DOHH2 (cell line): ENCODE measurements around the gene HOXC12.
A peak's percentile ranks its signal among the peaks of the same experiment; 100 is the strongest.

Experiments used
- H3F3A ChIP-seq: fragments of 200-600 bp; sonication (generic), shearing (Covaris generic); 2 replicates; pipeline ENCODE4 v1.6.0; 2016; ENCODE audit warnings: antibody characterized with exemption, mild to moderate bottlenecking; ENCODE audit not compliant: control insufficient read depth, insufficient read depth
- H3K27ac ChIP-seq: fragments of 200-600 bp; sonication (generic); 2 replicates; pipeline ENCODE4 v1.5.1; 2014; ENCODE audit warnings: low read depth, mild to moderate bottlenecking, low read length, moderate library complexity
- H3K27me3 ChIP-seq: fragments of 200-600 bp; sonication (generic); 2 replicates; pipeline ENCODE4 v1.6.1; 2014; ENCODE audit warnings: mild to moderate bottlenecking, low read length, mixed read lengths; ENCODE audit not compliant: control insufficient read depth
- H3K36me3 ChIP-seq: fragments of 200-600 bp; sonication (generic); 2 replicates; pipeline ENCODE4 v1.6.1; 2014; ENCODE audit warnings: mild to moderate bottlenecking, low read length, moderate library complexity, mixed read lengths; ENCODE audit not compliant: control insufficient read depth
- H3K4me1 ChIP-seq: fragments of 200-600 bp; sonication (generic); 2 replicates; pipeline ENCODE4 v1.6.1; 2014; ENCODE audit warnings: mild to moderate bottlenecking, low read length, mixed read lengths; ENCODE audit not compliant: control insufficient read depth
- H3K4me2 ChIP-seq: fragments of 200-600 bp; sonication (generic); 2 replicates; pipeline ENCODE4 v1.6.0; 2014; ENCODE audit warnings: mild to moderate bottlenecking, low read length, moderate library complexity
- H3K4me3 ChIP-seq: fragments of 200-600 bp; sonication (generic); 2 replicates; pipeline ENCODE4 v1.5.1; 2014; ENCODE audit warnings: mild to moderate bottlenecking, low read length, mixed read lengths
- H3K79me2 ChIP-seq: fragments of 200-600 bp; sonication (generic); 2 replicates; pipeline ENCODE4 v1.6.1; 2014; ENCODE audit warnings: mild to moderate bottlenecking, low read length, mixed read lengths; ENCODE audit not compliant: control insufficient read depth
- H3K9me2 ChIP-seq: fragments of 200-600 bp; sonication (generic); replicated peaks from 2 replicates; pipeline ENCODE4 v1.6.1; 2014; ENCODE audit warnings: mild to moderate bottlenecking, low read length, mixed read lengths; ENCODE audit not compliant: control insufficient read depth
- H3K9me3 ChIP-seq: fragments of 200-600 bp; sonication (generic); 2 replicates; pipeline ENCODE4 v1.6.1; 2014; ENCODE audit warnings: antibody characterized with exemption, low read length, mixed read lengths; ENCODE audit not compliant: control insufficient read depth, insufficient read depth
- H4K20me1 ChIP-seq: fragments of 200-600 bp; sonication (generic); 2 replicates; pipeline ENCODE4 v1.6.0; 2014; ENCODE audit warnings: low read depth, mild to moderate bottlenecking, antibody characterized with exemption, low read length, moderate library complexity; ENCODE audit not compliant: control insufficient read depth, insufficient read depth
- EZH2phosphoT487 ChIP-seq: fragments of 200-600 bp; sonication (generic); IDR thresholded peaks from 2 replicates; pipeline ENCODE4 v1.6.1; 2017; ENCODE audit warnings: borderline replicate concordance, mild to moderate bottlenecking, antibody characterized with exemption, low read length, moderate library complexity, mixed read lengths
- TF ChIP-seq, protein P1 (sequence below): fragments of 200-600 bp; sonication (generic); IDR thresholded peaks from one replicate; pipeline ENCODE4 v1.5.1; 2014; ENCODE audit warnings: antibody characterized with exemption, mild to moderate bottlenecking, low read depth, low read length; ENCODE audit not compliant: poor library complexity, severe bottlenecking

Gene HOXC12

GRCh38 chr12:53984901-53985691, 30.4 kb downstream of the HOXC12 start, which contains the start of gene HOXC10:
HOXC10 (plus strand) TSS chr12:53985146; CDS start chr12:53985260, 114 bp downstream.
- H3K9me3 ChIP-seq = no peaks in the 10 kb centered on the region
- peak within 1 kb of the TSS; percentile 28 for H3K27ac ChIP-seq
- H3K4me3 ChIP-seq = peak within 1 kb of the TSS; percentile 67
- no peaks in the 10 kb centered on the region for H3K9me2 ChIP-seq
- H3K79me2 ChIP-seq = no peaks in the 10 kb centered on the region
- peaks cover 8% of the 10 kb centered on the region; the same call in 1 of the 2 replicates for H3F3A ChIP-seq
- H4K20me1 ChIP-seq = peaks cover 6% of the 10 kb centered on the region; the same call in 1 of the 2 replicates
- no peaks in the 10 kb centered on the region for H3K36me3 ChIP-seq
- peak within 1 kb of the TSS; percentile 82 for H3K4me2 ChIP-seq
- TF ChIP-seq, protein P1, sequence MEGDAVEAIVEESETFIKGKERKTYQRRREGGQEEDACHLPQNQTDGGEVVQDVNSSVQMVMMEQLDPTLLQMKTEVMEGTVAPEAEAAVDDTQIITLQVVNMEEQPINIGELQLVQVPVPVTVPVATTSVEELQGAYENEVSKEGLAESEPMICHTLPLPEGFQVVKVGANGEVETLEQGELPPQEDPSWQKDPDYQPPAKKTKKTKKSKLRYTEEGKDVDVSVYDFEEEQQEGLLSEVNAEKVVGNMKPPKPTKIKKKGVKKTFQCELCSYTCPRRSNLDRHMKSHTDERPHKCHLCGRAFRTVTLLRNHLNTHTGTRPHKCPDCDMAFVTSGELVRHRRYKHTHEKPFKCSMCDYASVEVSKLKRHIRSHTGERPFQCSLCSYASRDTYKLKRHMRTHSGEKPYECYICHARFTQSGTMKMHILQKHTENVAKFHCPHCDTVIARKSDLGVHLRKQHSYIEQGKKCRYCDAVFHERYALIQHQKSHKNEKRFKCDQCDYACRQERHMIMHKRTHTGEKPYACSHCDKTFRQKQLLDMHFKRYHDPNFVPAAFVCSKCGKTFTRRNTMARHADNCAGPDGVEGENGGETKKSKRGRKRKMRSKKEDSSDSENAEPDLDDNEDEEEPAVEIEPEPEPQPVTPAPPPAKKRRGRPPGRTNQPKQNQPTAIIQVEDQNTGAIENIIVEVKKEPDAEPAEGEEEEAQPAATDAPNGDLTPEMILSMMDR = peak; percentile 73
- no peak for TF ChIP-seq EZH2phosphoT487
- H3K4me1 ChIP-seq = peaks cover 53% of the 10 kb centered on the region
- H3K27me3 ChIP-seq = peaks cover 74% of the 10 kb centered on the region

DNA sequence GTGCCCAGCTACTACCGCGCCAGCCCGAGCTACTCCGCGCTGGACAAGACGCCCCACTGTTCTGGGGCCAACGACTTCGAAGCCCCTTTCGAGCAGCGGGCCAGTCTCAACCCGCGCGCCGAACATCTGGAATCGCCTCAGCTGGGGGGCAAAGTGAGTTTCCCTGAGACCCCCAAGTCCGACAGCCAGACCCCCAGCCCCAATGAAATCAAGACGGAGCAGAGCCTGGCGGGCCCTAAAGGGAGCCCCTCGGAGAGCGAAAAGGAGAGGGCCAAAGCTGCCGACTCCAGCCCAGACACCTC, 30.9 kb downstream of the HOXC12 start:
- no peaks in the 10 kb centered on the region for H3K36me3 ChIP-seq
- H3K4me1 ChIP-seq = peaks cover 55% of the 10 kb centered on the region
- no peaks in the 10 kb centered on the region for H3K9me2 ChIP-seq
- no peak overlapping the region for H3K4me2 ChIP-seq
- no peak overlapping the region for H3K27ac ChIP-seq
- no peaks in the 10 kb centered on the region for H3K9me3 ChIP-seq
- no peak for TF ChIP-seq EZH2phosphoT487
- TF ChIP-seq, protein P1 = no peak
- H4K20me1 ChIP-seq = peaks cover 6% of the 10 kb centered on the region; the same call in 1 of the 2 replicates
- no peak overlapping the region for H3K4me3 ChIP-seq
- peaks cover 79% of the 10 kb centered on the region for H3K27me3 ChIP-seq
- H3K79me2 ChIP-seq = no peaks in the 10 kb centered on the region
- H3F3A ChIP-seq = peaks cover 8% of the 10 kb centered on the region; the same call in 1 of the 2 replicates

DNA sequence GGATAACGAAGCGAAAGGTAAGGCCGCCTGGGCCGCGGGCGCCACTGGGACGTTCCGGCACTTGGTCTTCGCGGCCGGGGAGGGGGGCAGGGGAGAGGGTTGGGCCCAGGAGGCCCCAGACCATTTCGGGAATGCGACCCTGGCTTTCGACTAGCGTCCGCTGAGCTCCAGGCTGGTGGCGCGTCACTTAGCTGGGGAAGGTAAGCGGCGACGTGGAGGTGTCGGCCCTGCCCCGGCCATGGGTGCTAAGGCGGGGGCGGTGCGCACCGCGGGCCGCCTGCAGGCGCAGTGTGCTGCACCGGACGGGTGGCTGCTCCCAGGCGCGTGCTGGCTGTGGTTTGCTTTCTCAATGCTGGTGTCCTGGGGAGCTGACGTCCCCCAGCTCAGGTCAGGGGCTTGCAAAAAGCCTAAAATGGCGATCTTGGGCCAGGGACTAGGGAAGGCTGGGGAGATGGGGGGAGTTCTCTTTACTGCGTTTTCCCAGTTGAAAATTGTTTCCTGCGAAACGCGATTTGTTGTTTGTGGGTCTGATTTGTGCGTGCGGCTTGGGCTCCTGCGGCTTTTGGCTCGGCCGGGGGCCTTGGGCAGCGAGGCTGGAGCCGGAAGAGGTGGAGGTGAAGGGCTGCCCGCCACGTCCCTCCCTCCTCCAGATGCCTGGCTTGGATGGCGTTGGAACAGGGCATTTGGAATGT, 31.4 kb downstream of the HOXC12 start:
- Histone ChIP-seq H3K4me2 (no peak overlapping the region), H3K27me3 (peaks cover 84% of the 10 kb centered on the region), H3K9me3 (no peaks in the 10 kb centered on the region), H3K27ac (no peak overlapping the region), H3K36me3 (no peaks in the 10 kb centered on the region), H3K9me2 (no peaks in the 10 kb centered on the region), H3K4me1 (peaks cover 55% of the 10 kb centered on the region), H3F3A (peaks cover 5% of the 10 kb centered on the region; the same call in 1 of the 2 replicates), H3K79me2 (no peaks in the 10 kb centered on the region), H4K20me1 (peaks cover 6% of the 10 kb centered on the region; the same call in 1 of the 2 replicates), H3K4me3 (no peak overlapping the region)
- peak; percentile 85 for TF ChIP-seq EZH2phosphoT487
- TF ChIP-seq, protein P1 = no peak
